HepG2 (cell line): ENCODE data around the gene PPFIA3. TPM values are rescaled to one million over a fixed set of nuclear protein-coding genes. Genes with fewer than 3 reads are reported as not detected.

Experiments used
- ATAC-seq: fragments of 200-7000 bp; cut with Tn5 transposase; 3 replicates; pipeline ENCODE4 v1.9.1; 2020; ENCODE audit warnings: mild to moderate bottlenecking, moderate library complexity
- BruUV-seq: library from RNA; stranded (reverse); fragments of 400-500 nt; replicated peaks from 2 replicates; lab custom pipeline; 2021; lab: Mats Ljungman, UMichigan
- CTCF ChIA-PET: fragments of 300-600 bp; formaldehyde crosslinking; extraction: SDS; loops from one replicate; lab custom pipeline; 2021; ENCODE audit warnings: low total read pairs, inconsistent platforms, low intra/inter-chr PET ratio; lab: Yijun Ruan, JAX
- POLR2A ChIA-PET: fragments of 350-600 bp; sonication (Branson Sonifier 250); formaldehyde crosslinking; loops from one replicate; lab custom pipeline; 2020; ENCODE audit warnings: antibody characterized with exemption, inconsistent platforms; lab: Yijun Ruan, JAX
- DNase-seq: peaks from one replicate; pipeline ENCODE4 v3.0.0-alpha.2; 2015; ENCODE audit warnings: low spot score
- FAIRE-seq: peaks from 3 replicates; lab custom pipeline; 2011; peaks lifted over from hg19 to GRCh38; lab: Jason Lieb, UNC
- H2AFZ ChIP-seq: one replicate; pipeline ENCODE4 v1.6.1; 2011; ENCODE audit warnings: low read length, inconsistent platforms
- H3K27ac ChIP-seq: fragments of 300-600 bp; 3 replicates; pipeline ENCODE4 v1.8.0; 2011; ENCODE audit warnings: mixed run types, mild to moderate bottlenecking, mixed read lengths, low read length, inconsistent platforms; ENCODE audit not compliant: insufficient read depth; ENCODE audit errors: extremely low read length
- H3K27me3 ChIP-seq, 2 experiments: fragments of 200-600 bp in 1 of 2; 2 replicates in 1 of 2; 3 replicates in 1 of 2; pipeline versions ENCODE4 v1.6.0 to v1.8.0; 2011; ENCODE audit warnings: low read length in 2 of 2, mild to moderate bottlenecking in 2 of 2, moderate library complexity in 2 of 2, inconsistent platforms in 1 of 2; ENCODE audit not compliant: insufficient read depth in 2 of 2, control insufficient read depth in 1 of 2
- H3K36me3 ChIP-seq, 2 experiments: fragments of 200-600 bp in 1 of 2; replicated peaks in 1 of 2; 2 replicates in 1 of 2; 3 replicates in 1 of 2; pipeline versions ENCODE4 v1.5.1 to v1.8.0; 2011; ENCODE audit warnings: low read length in 2 of 2, inconsistent platforms in 1 of 2; ENCODE audit not compliant: insufficient read depth in 2 of 2, control insufficient read depth in 1 of 2
- H3K4me1 ChIP-seq: 2 replicates; pipeline ENCODE4 v1.5.1; 2012; ENCODE audit warnings: low read length, inconsistent platforms; ENCODE audit not compliant: insufficient read depth
- H3K4me2 ChIP-seq: 2 replicates; pipeline ENCODE4 v1.6.0; 2011; ENCODE audit warnings: low read depth, low read length, inconsistent platforms
- H3K4me3 ChIP-seq, 3 experiments: fragments of 200-600 bp in 1 of 3; sonication (generic), shearing (Covaris generic) in 1 of 3; replicated peaks in 1 of 3; 2 replicates each; pipeline ENCODE4 v1.5.1; 2011 to 2016; ENCODE audit warnings: low read length in 3 of 3, inconsistent platforms in 2 of 3, low read depth in 2 of 3, mild to moderate bottlenecking in 2 of 3, control low read depth in 1 of 3, mixed read lengths in 1 of 3; ENCODE audit not compliant: insufficient read depth in 1 of 3
- H3K79me2 ChIP-seq: one replicate; pipeline ENCODE4 v1.6.1; 2011; ENCODE audit warnings: low read length, inconsistent platforms; ENCODE audit not compliant: insufficient read depth
- H3K9ac ChIP-seq: 2 replicates; pipeline ENCODE4 v1.6.0; 2011; ENCODE audit warnings: mild to moderate bottlenecking, low read depth, low read length, inconsistent platforms; ENCODE audit not compliant: insufficient read depth
- H3K9me3 ChIP-seq: 2 replicates; pipeline ENCODE4 v1.5.1; 2012; ENCODE audit warnings: mild to moderate bottlenecking, low read length
- H4K20me1 ChIP-seq: 2 replicates; pipeline ENCODE4 v1.6.0; 2011; ENCODE audit warnings: inconsistent platforms, mild to moderate bottlenecking, low read length, moderate library complexity; ENCODE audit not compliant: insufficient read depth
- SP4 ChIP-seq: sonication (generic); formaldehyde crosslinking; IDR thresholded peaks from 2 replicates; pipeline ENCODE4 v1.8.1; 2023; ENCODE audit warnings: mild to moderate bottlenecking, missing genetic modification reagents
- WGBS: methylation state at CpG from one replicate; pipeline ENCODE4 v1.1.6; 2017; ENCODE audit warnings: low lambda C conversion rate; 5-methylcytosine and 5-hydroxymethylcytosine counted together
- in situ Hi-C: cut with HindIII; loops from 2 replicates; pipeline ENCODE4 v1.10.0; 2017; ENCODE audit warnings: low pct_unique_long_range_greater_than_20kb; ENCODE audit not compliant: extremely low pct_ligation_motif_present
- intact Hi-C: fragments of 100-400 bp; cut with micrococcal nuclease; formaldehyde crosslinking; loops from one replicate; pipeline ENCODE4 v1.10.0; 2022; ENCODE audit not compliant: unreplicated experiment
- polyA plus RNA-seq, 8 experiments: library from polyadenylated mRNA; depleted of rRNA in 3 of 8; stranded (reverse) in 7 of 8; unstranded in 1 of 8; fragments of >200 nt; fragmentation: Illumina TruSeq in 4 of 8; extraction: Trizol in 4 of 8; gene quantifications; 2 replicates each; pipeline versions ENCODE4 v1.2.1 to v1.2.3, GENCODE V29; 2011 to 2016; ENCODE audit warnings: low read depth in 4 of 8, missing spikeins in 1 of 8, mixed read lengths in 1 of 8; ENCODE audit not compliant: insufficient read depth in 1 of 8
- total RNA-seq, 5 experiments: library from RNA; depleted of rRNA; stranded (reverse); fragments of >200 nt; fragmentation: Illumina TruSeq; extraction: Trizol; gene quantifications; 2 replicates each; pipeline ENCODE4 v1.2.3, GENCODE V29; 2016; ENCODE audit warnings: low read depth in 1 of 5
- TF ChIP-seq, protein P1 (sequence below): sonication (generic); formaldehyde crosslinking; IDR thresholded peaks from 2 replicates; pipeline ENCODE4 v1.5.0; 2020; ENCODE audit warnings: mild to moderate bottlenecking, missing genetic modification reagents, moderate library complexity
- TF ChIP-seq, protein P2 (sequence below): sonication (generic); formaldehyde crosslinking; IDR thresholded peaks from 2 replicates; pipeline ENCODE4 v1.5.1; 2020; ENCODE audit warnings: mild to moderate bottlenecking, missing genetic modification reagents, moderate library complexity

Gene PPFIA3
- total and polyA plus RNA-seq, 2 of the 13 experiments (the other 11 are each of a cell fraction or from before 2014, with no cell fraction given) = 6.7 to 8.6 TPM

- ChIA-PET POLR2A (no interaction called here), CTCF (no interaction called here)
- Histone ChIP-seq H3K79me2 (no peaks in the 10 kb centered on the region), H3K9ac (no peak overlapping the region), H3K27me3 (no peaks in the 10 kb centered on the region), H3K4me2 (no peak overlapping the region), H3K36me3 (no peaks in the 10 kb centered on the region), H3K4me1 (peaks cover 22% of the 10 kb centered on the region), H4K20me1 (no peaks in the 10 kb centered on the region), H2AFZ (no peak overlapping the region), H3K9me3 (no peaks in the 10 kb centered on the region), H3K4me3 (no peak overlapping the region), H3K27ac (no peak overlapping the region)
- in situ Hi-C loops = no loop called here
- no peak for DNase-seq
- TF ChIP-seq SP4 (CRISPR knock-in tag) = no peak
- TF ChIP-seq, protein P1, sequence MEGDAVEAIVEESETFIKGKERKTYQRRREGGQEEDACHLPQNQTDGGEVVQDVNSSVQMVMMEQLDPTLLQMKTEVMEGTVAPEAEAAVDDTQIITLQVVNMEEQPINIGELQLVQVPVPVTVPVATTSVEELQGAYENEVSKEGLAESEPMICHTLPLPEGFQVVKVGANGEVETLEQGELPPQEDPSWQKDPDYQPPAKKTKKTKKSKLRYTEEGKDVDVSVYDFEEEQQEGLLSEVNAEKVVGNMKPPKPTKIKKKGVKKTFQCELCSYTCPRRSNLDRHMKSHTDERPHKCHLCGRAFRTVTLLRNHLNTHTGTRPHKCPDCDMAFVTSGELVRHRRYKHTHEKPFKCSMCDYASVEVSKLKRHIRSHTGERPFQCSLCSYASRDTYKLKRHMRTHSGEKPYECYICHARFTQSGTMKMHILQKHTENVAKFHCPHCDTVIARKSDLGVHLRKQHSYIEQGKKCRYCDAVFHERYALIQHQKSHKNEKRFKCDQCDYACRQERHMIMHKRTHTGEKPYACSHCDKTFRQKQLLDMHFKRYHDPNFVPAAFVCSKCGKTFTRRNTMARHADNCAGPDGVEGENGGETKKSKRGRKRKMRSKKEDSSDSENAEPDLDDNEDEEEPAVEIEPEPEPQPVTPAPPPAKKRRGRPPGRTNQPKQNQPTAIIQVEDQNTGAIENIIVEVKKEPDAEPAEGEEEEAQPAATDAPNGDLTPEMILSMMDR = peak; percentile 19; the same call in 1 of the 2 replicates
- TF ChIP-seq, protein P2, sequence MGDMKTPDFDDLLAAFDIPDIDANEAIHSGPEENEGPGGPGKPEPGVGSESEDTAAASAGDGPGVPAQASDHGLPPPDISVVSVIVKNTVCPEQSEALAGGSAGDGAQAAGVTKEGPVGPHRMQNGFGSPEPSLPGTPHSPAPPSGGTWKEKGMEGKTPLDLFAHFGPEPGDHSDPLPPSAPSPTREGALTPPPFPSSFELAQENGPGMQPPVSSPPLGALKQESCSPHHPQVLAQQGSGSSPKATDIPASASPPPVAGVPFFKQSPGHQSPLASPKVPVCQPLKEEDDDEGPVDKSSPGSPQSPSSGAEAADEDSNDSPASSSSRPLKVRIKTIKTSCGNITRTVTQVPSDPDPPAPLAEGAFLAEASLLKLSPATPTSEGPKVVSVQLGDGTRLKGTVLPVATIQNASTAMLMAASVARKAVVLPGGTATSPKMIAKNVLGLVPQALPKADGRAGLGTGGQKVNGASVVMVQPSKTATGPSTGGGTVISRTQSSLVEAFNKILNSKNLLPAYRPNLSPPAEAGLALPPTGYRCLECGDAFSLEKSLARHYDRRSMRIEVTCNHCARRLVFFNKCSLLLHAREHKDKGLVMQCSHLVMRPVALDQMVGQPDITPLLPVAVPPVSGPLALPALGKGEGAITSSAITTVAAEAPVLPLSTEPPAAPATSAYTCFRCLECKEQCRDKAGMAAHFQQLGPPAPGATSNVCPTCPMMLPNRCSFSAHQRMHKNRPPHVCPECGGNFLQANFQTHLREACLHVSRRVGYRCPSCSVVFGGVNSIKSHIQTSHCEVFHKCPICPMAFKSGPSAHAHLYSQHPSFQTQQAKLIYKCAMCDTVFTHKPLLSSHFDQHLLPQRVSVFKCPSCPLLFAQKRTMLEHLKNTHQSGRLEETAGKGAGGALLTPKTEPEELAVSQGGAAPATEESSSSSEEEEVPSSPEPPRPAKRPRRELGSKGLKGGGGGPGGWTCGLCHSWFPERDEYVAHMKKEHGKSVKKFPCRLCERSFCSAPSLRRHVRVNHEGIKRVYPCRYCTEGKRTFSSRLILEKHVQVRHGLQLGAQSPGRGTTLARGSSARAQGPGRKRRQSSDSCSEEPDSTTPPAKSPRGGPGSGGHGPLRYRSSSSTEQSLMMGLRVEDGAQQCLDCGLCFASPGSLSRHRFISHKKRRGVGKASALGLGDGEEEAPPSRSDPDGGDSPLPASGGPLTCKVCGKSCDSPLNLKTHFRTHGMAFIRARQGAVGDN (CRISPR knock-in tag) = 0 out of 2 replicates have a peak, but pooled peaks have one; percentile 7
- no peak for FAIRE-seq
- ATAC-seq = peak; percentile 45
- intact Hi-C loops = no loop called here
- no TSS peak for BruUV-seq
- 83% methylated on average over 9 of the region's 30 CpGs for WGBS
These were observed 46.5 kb downstream of the PPFIA3 start for GRCh38 chr19:49165865-49166301.
